Gastrocnemius medialis (tissue), 4 donors: ENCODE data around the gene PRC1. TPM values are rescaled to one million over a fixed set of nuclear protein-coding genes. Genes with fewer than 3 reads are reported as not detected.
"Not testable (repeated sequence)": the region's sequence is repeated elsewhere in the genome, so short reads cannot be mapped to it uniquely, and the experiment has no call there.

Source experiments
- ATAC-seq, 2 donors: fragments of 150-250 bp; one replicate each; pipeline ENCODE4 v1.9.1; 2016
- DNase-seq, 2 donors: peaks; one replicate each; pipeline ENCODE4 v3.0.0-alpha.2; 2019
- H3K27ac ChIP-seq, 4 donors: fragments of 200-600 bp; sonication (generic); 1 replicate in 1 of 4; 2 replicates in 3 of 4; pipeline ENCODE4 v1.5.1; 2016 to 2018; ENCODE audit warnings: mild to moderate bottlenecking in 2 of 4, moderate library complexity in 1 of 4
- H3K27me3 ChIP-seq, 3 donors: fragments of 200-600 bp; sonication (generic) in 2 of 3; 1 replicate in 1 of 3; 2 replicates in 2 of 3; pipeline versions ENCODE4 v1.5.1 to v1.6.0; 2016 to 2019; ENCODE audit warnings: mild to moderate bottlenecking in 1 of 3, moderate library complexity in 1 of 3
- H3K36me3 ChIP-seq, 2 donors: fragments of 200-600 bp; sonication (generic) in 1 of 2; one replicate each; pipeline ENCODE4 v1.5.1; 2017 to 2018
- H3K4me1 ChIP-seq, 2 donors: fragments of 200-600 bp; sonication (generic) in 1 of 2; one replicate each; pipeline ENCODE4 v1.5.1; 2016 to 2017; ENCODE audit warnings: mild to moderate bottlenecking in 2 of 2
- H3K4me3 ChIP-seq, 4 donors: fragments of 200-600 bp; sonication (generic) in 3 of 4; 1 replicate in 1 of 4; 2 replicates in 3 of 4; pipeline ENCODE4 v1.5.1; 2016 to 2019; ENCODE audit warnings: mild to moderate bottlenecking in 2 of 4
- H3K9me3 ChIP-seq, 3 donors: fragments of 200-600 bp; sonication (generic) in 2 of 3; 1 replicate in 1 of 3; 2 replicates in 2 of 3; pipeline ENCODE4 v1.5.1; 2016 to 2019
- CTCF ChIP-seq, 5 experiments: fragments of 450-650 bp in 3 of 5; fragments of 200-600 bp in 2 of 5; sonication (generic) in 2 of 5; IDR thresholded peaks in 4 of 5; conservative IDR thresholded peaks in 1 of 5; 1 replicate in 4 of 5; 2 replicates in 1 of 5; pipeline ENCODE4 v1.5.1; 2016 to 2019; ENCODE audit warnings: antibody characterized with exemption in 5 of 5, mild to moderate bottlenecking in 3 of 5, moderate library complexity in 3 of 5
- POLR2A ChIP-seq, 2 donors: fragments of 450-650 bp; IDR thresholded peaks; one replicate each; pipeline ENCODE4 v1.6.1; 2017; ENCODE audit warnings: antibody characterized with exemption in 2 of 2, mild to moderate bottlenecking in 2 of 2, moderate library complexity in 2 of 2
- in situ Hi-C, 4 donors: fragments of 200-750 bp; cut with MboI; loops; one replicate each; pipeline versions ENCODE4 v1.15.0 to v1.8.0; 2017; ENCODE audit warnings: low sequenced_read_pairs in 4 of 4
- intact Hi-C: fragments of 100-400 bp; cut with DNase I; formaldehyde crosslinking; loops from one replicate; pipeline ENCODE4 v1.15.1; 2023; ENCODE audit warnings: low total_unique reads
- total RNA-seq, 4 donors: library from RNA; depleted of rRNA; stranded (reverse); fragments of >200 nt; gene quantifications; one replicate each; pipeline versions ENCODE4 v1.1.0 to v1.2.3, GENCODE V29; 2016

Gene PRC1
- total RNA-seq, 4 donors from 2014 or later = 1.4 to 9.9 (median 4.9) TPM

DNA sequence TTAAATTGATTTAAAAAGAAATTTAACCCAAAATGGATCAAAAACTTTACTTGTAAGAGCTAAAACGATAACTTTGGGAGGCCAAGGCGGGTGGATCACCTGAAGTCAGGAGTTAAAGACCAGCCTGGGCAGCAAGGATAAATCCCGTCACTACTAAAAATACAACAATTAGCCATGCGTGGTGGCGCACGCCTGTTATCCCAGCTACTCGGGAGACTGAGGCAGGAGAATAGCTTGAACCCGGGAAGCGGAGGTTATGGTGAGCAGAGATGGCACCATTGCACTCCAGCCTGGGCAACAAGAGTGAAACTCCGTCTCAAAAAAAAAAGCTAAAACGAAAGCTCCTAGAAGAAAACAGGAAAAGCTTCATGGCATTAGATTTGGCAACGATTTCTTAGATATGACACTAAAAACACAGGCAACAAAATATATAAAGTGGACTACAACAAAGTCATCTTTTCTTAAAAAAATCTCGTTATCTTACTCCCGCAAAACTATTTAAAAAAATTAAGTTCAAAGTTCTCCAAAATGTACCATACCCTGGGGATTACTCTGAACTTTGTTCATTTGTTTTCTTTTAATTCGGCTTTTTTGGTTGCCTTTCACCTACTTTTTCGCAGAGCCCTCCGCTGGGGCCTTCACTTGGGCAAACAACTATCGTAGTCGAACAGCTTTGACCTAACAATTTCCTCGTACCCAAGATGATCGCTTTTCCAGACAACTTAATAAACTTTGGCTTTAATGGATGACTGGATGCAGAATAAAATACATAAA is 64.9 kb downstream of the PRC1 start:
- H3K36me3 ChIP-seq = no peaks in the 10 kb centered on the region
- H3K27me3 ChIP-seq = no peaks in the 10 kb centered on the region
- ATAC-seq = peak in 1 of 2 donors; percentile 6
- H3K4me3 ChIP-seq = peak overlapping the region; percentile 54 to 76 (median 72)
- in situ Hi-C loops (no loop called here), intact Hi-C loops (loop anchor here (5.0 kb wide), 1 partner anchor 212 kb away; the partner anchor contains the start of gene BLM)
- H3K4me1 ChIP-seq = peaks cover 30 to 35% of the 10 kb centered on the region in 2 donors
- DNase-seq = no peak
- peak overlapping the region; percentile 84 to 95 (median 89) for H3K27ac ChIP-seq
- TF ChIP-seq CTCF (IDR thresholded peaks at IDR 0.05 in 4 of 5, conservative IDR thresholded peaks at IDR 0.05 in 1 of 5) (no peak), POLR2A (IDR thresholded peaks at IDR 0.05) (no peak)
- H3K9me3 ChIP-seq = no peaks in the 10 kb centered on the region

GRCh38 chr15:90928106-90928505 is 66.2 kb downstream of the PRC1 start:
- peak overlapping the region in 1 of 4 donors; percentile 90 for H3K27ac ChIP-seq
- H3K27me3 ChIP-seq, ATAC-seq, DNase-seq, H3K4me3 ChIP-seq, H3K36me3 ChIP-seq, H3K9me3 ChIP-seq, in situ Hi-C loops: not testable (repeated sequence)
- peaks cover 24 to 29% of the 10 kb centered on the region in 2 donors for H3K4me1 ChIP-seq
- intact Hi-C loops = loop anchor here (1.0 kb wide), 1 partner anchor 12 kb away; no protein-coding TSS in a partner anchor

DNA sequence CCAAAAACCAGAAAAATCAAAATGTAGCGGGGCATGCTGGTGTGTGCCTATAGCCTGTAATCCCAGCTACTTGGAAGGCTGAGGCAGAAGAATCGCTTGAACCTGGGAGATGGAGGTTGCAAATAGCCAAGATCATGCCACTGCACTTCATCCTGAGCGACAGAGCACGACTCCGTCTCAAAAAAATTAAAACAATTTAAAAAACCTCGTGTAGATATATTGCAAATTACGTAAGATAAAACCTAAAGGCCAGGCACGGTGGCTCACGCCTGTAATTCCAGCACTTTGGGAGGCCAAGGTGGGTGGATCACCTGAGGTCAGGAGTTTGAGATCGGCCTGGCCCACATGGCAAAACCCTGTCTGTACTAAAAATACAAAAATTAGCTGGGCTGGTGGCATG is 67.6 kb downstream of the PRC1 start:
- in situ Hi-C loops, H3K27ac ChIP-seq, ATAC-seq, DNase-seq, intact Hi-C loops, H3K27me3 ChIP-seq, H3K36me3 ChIP-seq, H3K9me3 ChIP-seq, H3K4me3 ChIP-seq: not testable (repeated sequence)
- H3K4me1 ChIP-seq = peaks cover 18 to 19% of the 10 kb centered on the region in 2 donors

DNA sequence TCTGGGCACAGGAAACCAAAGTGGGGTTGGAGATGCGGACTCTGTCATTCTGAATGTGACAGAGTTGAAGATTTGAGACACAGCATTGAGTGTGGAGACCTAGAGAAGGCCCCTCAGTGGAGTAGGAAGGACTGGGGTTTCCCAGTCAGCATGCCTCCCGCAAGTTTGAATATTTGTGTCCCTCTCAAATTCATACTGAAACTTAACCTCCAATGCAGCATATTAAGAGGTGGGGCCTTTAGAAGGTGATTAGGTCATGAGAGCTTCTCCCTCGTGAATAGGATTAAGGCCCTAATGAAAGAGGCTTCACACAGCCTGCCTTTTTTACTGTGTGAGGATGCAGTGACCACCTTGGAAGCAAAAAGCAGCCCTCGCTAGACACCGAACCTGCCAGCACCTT is 70.0 kb downstream of the PRC1 start:
- in situ Hi-C loops = no loop called here
- no peaks in the 10 kb centered on the region for H3K9me3 ChIP-seq
- intact Hi-C loops = no loop called here
- no peak for ATAC-seq
- DNase-seq = no peak
- peaks cover 0 to 31% of the 10 kb centered on the region in 2 donors for H3K36me3 ChIP-seq
- peaks cover 4 to 5% of the 10 kb centered on the region in 2 donors for H3K4me1 ChIP-seq
- H3K27ac ChIP-seq = no peak overlapping the region
- H3K4me3 ChIP-seq = no peak overlapping the region
- TF ChIP-seq POLR2A (IDR thresholded peaks at IDR 0.05) = no peak
- TF ChIP-seq CTCF (IDR thresholded peaks at IDR 0.05 in 4 of 5, conservative IDR thresholded peaks at IDR 0.05 in 1 of 5) = no peak
- no peaks in the 10 kb centered on the region for H3K27me3 ChIP-seq

- Histone ChIP-seq H3K27ac (peak overlapping the region in 1 of 4 donors; percentile 48), H3K36me3 (peaks cover 0 to 47% of the 10 kb centered on the region in 2 donors)
- H3K4me1 ChIP-seq, H3K27me3 ChIP-seq, intact Hi-C loops, H3K9me3 ChIP-seq, DNase-seq, H3K4me3 ChIP-seq, in situ Hi-C loops: not testable (repeated sequence)
- peak in 1 of 2 donors; percentile 49 for ATAC-seq
Measured at GRCh38 chr15:90922712-90923322, 71.5 kb downstream of the PRC1 start.

- peaks cover 0 to 51% of the 10 kb centered on the region in 2 donors for H3K36me3 ChIP-seq
- H3K4me1 ChIP-seq = peaks cover 0 to 4% of the 10 kb centered on the region in 2 donors
- DNase-seq (no peak), ATAC-seq (no peak)
- no peak for TF ChIP-seq CTCF (IDR thresholded peaks at IDR 0.05 in 4 of 5, conservative IDR thresholded peaks at IDR 0.05 in 1 of 5)
- TF ChIP-seq POLR2A (IDR thresholded peaks at IDR 0.05) = no peak
- intact Hi-C loops (no loop called here), in situ Hi-C loops (no loop called here)
- no peaks in the 10 kb centered on the region for H3K9me3 ChIP-seq
- H3K27ac ChIP-seq = peak overlapping the region in 1 of 4 donors; percentile 48
- H3K27me3 ChIP-seq = no peaks in the 10 kb centered on the region
- H3K4me3 ChIP-seq = no peak overlapping the region
Measured at GRCh38 chr15:90921887-90922286, 72.4 kb downstream of the PRC1 start.
